ENCODE results near the gene FOXP1. TPM values are rescaled to one million over a fixed set of nuclear protein-coding genes. Genes with fewer than 3 reads are reported as not detected.

Gene FOXP1
- total RNA-seq, 4 donors from 2014 or later = 86.4 to 107 (median 93.8) TPM

DNA sequence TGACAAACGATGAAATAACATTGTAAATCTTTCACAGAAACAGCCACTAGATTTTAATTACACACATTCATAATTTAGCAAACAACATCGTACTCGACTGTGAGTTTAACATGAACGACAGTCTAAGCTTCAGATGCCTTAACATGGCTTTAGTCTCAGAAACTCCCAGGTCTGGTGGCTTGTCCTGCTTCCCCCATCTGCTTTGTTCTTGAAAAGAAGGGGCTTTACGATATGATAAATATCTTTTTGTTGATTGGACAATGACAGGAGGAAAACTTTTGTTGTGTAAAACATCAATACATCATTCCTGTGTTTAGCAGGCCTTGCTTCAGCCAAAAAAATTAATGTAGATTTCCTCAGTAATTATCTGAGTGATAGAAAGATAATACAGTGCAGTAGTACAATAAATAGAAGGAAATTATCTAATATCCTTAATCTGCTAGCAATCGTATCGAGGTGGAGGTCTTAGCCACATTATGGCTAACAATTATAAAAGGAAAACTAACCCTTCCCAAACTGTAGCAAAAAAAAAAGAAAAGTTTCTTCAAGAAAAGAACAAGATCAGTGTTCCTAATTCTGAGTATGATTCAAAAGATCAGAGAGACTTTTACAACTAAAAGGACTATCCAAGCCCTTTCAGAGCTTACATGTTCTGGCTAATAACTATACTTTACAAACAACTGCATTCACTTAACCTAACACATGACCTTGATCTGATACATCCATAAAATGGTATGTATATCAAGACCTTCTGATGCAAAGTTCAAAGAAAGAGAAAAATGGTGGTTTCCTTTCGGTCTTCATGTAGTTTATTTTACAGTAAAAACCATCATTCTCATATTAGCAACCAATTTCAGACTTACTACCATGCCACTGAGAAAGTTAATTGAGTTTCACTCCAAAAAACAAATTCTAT is 535.7 kb downstream of the FOXP1 start:
- TF ChIP-seq POLR2A (IDR thresholded peaks at IDR 0.05) (no peak), EP300 (IDR thresholded peaks at IDR 0.05) (no peak)
- TF ChIP-seq, protein P1, sequence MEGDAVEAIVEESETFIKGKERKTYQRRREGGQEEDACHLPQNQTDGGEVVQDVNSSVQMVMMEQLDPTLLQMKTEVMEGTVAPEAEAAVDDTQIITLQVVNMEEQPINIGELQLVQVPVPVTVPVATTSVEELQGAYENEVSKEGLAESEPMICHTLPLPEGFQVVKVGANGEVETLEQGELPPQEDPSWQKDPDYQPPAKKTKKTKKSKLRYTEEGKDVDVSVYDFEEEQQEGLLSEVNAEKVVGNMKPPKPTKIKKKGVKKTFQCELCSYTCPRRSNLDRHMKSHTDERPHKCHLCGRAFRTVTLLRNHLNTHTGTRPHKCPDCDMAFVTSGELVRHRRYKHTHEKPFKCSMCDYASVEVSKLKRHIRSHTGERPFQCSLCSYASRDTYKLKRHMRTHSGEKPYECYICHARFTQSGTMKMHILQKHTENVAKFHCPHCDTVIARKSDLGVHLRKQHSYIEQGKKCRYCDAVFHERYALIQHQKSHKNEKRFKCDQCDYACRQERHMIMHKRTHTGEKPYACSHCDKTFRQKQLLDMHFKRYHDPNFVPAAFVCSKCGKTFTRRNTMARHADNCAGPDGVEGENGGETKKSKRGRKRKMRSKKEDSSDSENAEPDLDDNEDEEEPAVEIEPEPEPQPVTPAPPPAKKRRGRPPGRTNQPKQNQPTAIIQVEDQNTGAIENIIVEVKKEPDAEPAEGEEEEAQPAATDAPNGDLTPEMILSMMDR (IDR thresholded peaks at IDR 0.05) = no peak
- peaks cover 0 to 30% (median 0%) of the 10 kb centered on the region in 3 donors for H3K36me3 ChIP-seq
- H3K4me1 ChIP-seq = peaks cover 0 to 70% (median 54%) of the 10 kb centered on the region in 4 donors
- H3K4me3 ChIP-seq = no peak overlapping the region
- WGBS, 2 donors = 71 to 72% methylated on average over 8 of the region's 8 CpGs
- H3K9me3 ChIP-seq = no peaks in the 10 kb centered on the region
- peak overlapping the region in 3 of 4 donors; percentile 29 to 85 (median 71) for H3K27ac ChIP-seq
- H3K27me3 ChIP-seq = no peaks in the 10 kb centered on the region
- DNase-seq (ENCODE audit: low spot score in 2 of 2) = no peak

DNA sequence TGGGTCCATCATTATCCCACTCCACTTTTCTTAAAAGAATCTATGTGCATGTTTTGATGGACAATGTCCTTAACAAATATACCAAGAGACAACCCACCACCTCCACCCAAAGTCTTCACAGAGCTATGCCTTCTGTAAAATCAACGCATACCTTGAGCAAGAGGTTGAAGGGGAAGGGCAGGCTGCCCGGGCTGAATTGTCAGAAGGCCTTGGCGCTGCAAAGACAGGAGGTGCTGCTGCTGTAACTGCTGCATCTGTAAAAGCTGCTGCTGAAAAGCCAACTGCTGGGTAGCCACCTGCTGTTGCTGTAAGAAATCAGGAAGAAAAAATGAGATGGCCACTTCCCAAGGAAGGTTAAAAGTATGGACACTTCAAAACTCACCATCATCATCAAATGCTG is 536.7 kb downstream of the FOXP1 start:
- TF ChIP-seq POLR2A (IDR thresholded peaks at IDR 0.05) (no peak), EP300 (IDR thresholded peaks at IDR 0.05) (no peak)
- TF ChIP-seq, protein P1 (IDR thresholded peaks at IDR 0.05) = no peak
- Histone ChIP-seq H3K36me3 (peaks cover 0 to 29% (median 0%) of the 10 kb centered on the region in 3 donors), H3K27ac (peak overlapping the region in 2 of 4 donors; percentile 55 to 85)

DNA sequence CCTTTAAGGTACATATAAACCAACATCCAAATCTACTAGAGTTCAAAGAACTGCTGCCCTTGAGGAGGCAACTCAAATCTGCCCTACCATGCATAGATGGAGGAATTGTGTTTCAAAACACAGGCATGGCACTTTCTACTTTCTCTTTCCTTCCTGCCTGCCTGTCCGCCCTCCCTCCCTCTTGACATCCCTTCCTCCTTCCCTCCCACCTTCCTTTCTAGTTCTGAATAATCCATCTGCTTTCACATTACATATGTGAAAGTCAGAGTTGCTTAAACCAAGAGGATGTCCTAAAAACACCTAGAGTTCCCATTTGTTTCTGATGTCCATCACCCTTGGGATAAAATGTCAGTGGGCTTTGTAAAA is 537.6 kb downstream of the FOXP1 start:
- no peak overlapping the region for H3K27ac ChIP-seq
- no peaks in the 10 kb centered on the region for H3K9me3 ChIP-seq
- no peaks in the 10 kb centered on the region for H3K27me3 ChIP-seq
- H3K36me3 ChIP-seq = peaks cover 0 to 28% (median 3%) of the 10 kb centered on the region in 3 donors
- TF ChIP-seq EP300 (IDR thresholded peaks at IDR 0.05) (no peak), POLR2A (IDR thresholded peaks at IDR 0.05) (no peak)
- TF ChIP-seq, protein P1 (IDR thresholded peaks at IDR 0.05) = no peak
- WGBS, 2 donors = 86 to 91% methylated on average over 1 of the region's 1 CpG
- no peak overlapping the region for H3K4me3 ChIP-seq
- H3K4me1 ChIP-seq = peaks cover 0 to 50% (median 34%) of the 10 kb centered on the region in 4 donors
- no peak for DNase-seq (ENCODE audit: low spot score in 2 of 2)

More for the DNA sequence above, 536.7 kb downstream of the FOXP1 start:
- no peak for DNase-seq (ENCODE audit: low spot score in 2 of 2)
- Histone ChIP-seq H3K27me3 (no peaks in the 10 kb centered on the region), H3K4me3 (no peak overlapping the region), H3K4me1 (peaks cover 0 to 59% (median 43%) of the 10 kb centered on the region in 4 donors), H3K9me3 (no peaks in the 10 kb centered on the region)
- 85 to 86% methylated on average over 3 of the region's 3 CpGs for WGBS, 2 donors

DNA sequence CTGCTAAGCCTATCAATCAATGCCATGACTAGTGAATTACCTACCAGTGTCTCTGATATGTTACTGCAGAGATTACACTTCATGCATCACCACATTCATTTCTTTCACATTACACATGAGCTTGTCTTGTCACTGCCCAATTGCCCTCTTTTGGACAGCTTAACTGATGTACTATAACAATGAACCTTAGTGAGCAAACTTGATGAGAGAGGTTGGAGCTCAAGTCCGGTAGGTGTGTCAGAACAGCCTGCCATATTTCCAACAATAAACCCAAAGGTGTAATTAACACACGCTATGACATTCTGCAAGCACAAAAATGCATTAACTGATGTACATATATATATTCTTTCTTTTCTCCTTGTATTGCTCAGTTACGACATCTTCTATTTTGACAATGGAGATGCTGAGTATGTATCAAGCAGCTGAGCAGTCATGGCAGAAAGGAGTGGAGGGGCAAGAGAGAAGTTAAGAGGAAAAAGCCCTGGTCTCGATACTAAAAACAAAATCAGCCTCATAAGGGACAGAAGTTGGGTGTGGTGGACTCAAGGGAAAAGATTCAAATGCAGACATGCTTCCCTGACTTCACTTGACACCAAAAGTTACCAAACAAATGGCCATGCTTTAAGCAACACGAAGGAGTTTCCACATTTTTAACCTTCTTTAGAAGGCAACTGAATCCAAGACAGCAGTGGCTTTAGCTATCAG is 538.2 kb downstream of the FOXP1 start:
- Histone ChIP-seq H3K4me3 (no peak overlapping the region), H3K27me3 (no peaks in the 10 kb centered on the region), H3K36me3 (peaks cover 0 to 33% (median 7%) of the 10 kb centered on the region in 3 donors), H3K27ac (no peak overlapping the region), H3K9me3 (no peaks in the 10 kb centered on the region), H3K4me1 (peaks cover 0 to 45% (median 29%) of the 10 kb centered on the region in 4 donors)
- no peak for DNase-seq (ENCODE audit: low spot score in 2 of 2)
- WGBS, 2 donors = 90 to 92% methylated on average over 5 of the region's 5 CpGs
- TF ChIP-seq EP300 (IDR thresholded peaks at IDR 0.05) (no peak), POLR2A (IDR thresholded peaks at IDR 0.05) (no peak)
- TF ChIP-seq, protein P1 (IDR thresholded peaks at IDR 0.05) = no peak
